GM13977 (cell line): ENCODE data around the gene XPO5.
A peak's percentile ranks its signal among the peaks of the same experiment; 100 is the strongest.

Experiments
- DNase-seq: peaks from one replicate; pipeline ENCODE4 v3.0.0; 2012; ENCODE audit warnings: low spot score
- in situ Hi-C: fragments of 300-500 bp; cut with MboI; formaldehyde crosslinking; loops from one replicate; pipeline ENCODE4 v1.12.0; 2022; ENCODE audit warnings: low sequenced_read_pairs, low pct_unique_long_range_greater_than_20kb, mixed read lengths, inconsistent platforms; ENCODE audit not compliant: unreplicated experiment
- TF ChIP-seq, protein P1 (sequence below): IDR thresholded peaks from 2 replicates; pipeline ENCODE4 v1.5.1; 2012; ENCODE audit warnings: mild to moderate bottlenecking, control low read depth; ENCODE audit not compliant: insufficient read depth; ENCODE audit errors: extremely low read depth, missing control alignments

Gene XPO5

DNA sequence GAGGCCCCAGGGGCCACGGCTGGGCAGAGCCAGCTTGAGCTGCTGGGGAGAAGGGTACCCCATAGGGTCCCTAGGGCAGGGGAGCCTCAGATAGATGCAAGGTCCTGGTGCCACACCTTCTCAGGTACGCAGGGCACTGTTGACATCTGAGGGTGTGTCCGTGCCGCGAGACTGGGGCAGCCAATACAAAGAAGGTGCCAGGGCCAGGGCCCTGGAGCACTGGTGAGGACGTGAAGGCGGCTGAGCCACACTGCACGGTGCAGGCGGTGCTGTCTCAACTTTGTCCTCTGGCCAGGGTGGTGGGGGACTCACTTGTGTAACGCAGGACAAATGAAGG, 65.0 kb downstream of the XPO5 start:
- DNase-seq = no peak
- in situ Hi-C loops = no loop called here
- TF ChIP-seq, protein P1, sequence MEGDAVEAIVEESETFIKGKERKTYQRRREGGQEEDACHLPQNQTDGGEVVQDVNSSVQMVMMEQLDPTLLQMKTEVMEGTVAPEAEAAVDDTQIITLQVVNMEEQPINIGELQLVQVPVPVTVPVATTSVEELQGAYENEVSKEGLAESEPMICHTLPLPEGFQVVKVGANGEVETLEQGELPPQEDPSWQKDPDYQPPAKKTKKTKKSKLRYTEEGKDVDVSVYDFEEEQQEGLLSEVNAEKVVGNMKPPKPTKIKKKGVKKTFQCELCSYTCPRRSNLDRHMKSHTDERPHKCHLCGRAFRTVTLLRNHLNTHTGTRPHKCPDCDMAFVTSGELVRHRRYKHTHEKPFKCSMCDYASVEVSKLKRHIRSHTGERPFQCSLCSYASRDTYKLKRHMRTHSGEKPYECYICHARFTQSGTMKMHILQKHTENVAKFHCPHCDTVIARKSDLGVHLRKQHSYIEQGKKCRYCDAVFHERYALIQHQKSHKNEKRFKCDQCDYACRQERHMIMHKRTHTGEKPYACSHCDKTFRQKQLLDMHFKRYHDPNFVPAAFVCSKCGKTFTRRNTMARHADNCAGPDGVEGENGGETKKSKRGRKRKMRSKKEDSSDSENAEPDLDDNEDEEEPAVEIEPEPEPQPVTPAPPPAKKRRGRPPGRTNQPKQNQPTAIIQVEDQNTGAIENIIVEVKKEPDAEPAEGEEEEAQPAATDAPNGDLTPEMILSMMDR = no peak

DNA sequence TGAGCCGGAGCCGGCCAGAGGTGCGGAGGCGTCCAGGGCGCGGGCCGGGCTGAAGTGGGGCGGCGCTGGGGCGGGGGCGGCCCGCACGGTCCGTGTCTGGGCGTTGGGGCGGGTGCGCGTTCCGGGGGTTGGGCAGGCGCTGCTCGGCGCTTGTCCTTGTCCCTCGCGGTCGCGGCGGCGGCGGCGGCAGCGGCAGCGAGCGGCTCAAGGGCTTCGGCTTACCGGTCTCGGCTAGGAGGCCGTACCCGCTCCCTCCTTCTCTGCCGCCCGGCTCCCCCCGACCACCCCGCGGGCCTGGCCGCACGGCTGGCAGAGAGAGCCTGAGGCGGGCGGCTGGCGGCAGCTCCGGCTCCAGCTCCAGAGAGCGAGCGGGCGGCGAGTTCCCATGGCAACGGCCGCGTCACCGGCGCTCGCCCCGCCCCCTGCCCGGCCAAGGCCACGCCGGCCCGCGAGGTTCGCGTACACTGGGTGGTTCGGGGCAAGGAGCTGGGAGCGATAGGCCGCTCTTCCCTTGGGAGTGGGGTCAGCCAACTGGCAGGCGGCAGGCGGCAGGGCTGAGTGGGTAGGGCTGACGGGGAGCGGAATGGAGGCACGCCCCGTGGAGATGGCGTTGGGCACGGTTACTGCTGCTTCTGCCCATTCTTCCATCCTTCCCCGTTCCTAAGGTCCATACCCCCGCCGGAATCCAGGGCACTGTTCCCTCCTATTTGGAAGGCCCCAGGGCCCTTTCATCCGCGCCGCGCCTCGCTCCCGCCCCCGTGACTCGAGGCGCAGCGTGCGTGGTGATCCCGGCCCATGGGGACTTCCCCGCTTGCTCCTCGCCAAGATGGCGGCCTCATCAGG, 65.6 kb downstream of the XPO5 start, which contains the start of gene LRRC73:
Gene LRRC73 (minus strand): TSS at position 363 of the 843 bp plus-strand sequence. CDS start 561 bp downstream, outside the sequence.
- peak; percentile 89 for DNase-seq
- in situ Hi-C loops = loop anchor here (10.0 kb wide), 1 partner anchor 255 kb away; no protein-coding TSS in a partner anchor
- TF ChIP-seq, protein P1 = no peak

DNA sequence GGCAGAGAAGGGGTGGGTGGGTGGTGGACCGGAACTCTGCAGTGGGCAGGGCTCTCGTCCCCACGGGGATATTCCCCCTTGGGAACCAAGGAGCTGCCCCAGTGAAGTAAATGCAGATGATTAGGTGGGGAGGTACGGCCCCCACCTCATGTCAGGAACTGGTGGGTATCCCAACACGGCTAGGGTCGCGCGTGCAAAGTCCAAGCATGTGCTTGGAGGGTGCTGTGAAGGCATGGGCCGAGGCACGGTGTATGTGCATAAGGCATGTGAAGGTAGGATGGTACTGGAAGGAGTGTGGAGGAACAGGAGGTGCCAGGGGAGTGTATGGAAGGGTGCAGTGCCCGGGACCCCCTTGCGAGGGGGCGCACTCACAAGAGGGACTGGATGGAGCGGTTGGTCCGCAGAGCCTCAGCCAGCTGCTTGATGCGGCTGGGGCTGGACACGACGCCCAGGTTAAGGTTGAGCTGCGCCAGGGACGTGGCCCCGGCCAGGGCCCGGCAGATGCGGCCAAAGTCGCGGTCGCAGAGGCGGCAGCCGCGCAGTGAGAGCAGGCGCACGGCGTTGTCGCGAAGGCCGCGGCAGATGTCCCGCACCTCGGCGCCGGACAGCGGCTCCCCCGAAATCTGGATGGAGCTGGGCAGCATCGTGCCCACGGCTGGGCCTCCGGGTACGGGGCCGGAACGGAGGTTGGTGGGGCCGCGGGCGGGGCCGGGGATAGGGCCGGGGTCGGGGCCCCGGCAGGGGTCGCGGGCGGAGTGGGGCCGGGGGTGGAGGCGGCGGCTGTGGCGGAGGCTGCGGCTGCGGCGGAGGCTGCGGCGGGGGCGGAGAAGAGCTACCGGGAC, 66.5 kb downstream of the XPO5 start:
- no peak for DNase-seq
- TF ChIP-seq, protein P1 = no peak
- in situ Hi-C loops = loop anchor here (10.0 kb wide), 1 partner anchor 255 kb away; no protein-coding TSS in a partner anchor

DNA sequence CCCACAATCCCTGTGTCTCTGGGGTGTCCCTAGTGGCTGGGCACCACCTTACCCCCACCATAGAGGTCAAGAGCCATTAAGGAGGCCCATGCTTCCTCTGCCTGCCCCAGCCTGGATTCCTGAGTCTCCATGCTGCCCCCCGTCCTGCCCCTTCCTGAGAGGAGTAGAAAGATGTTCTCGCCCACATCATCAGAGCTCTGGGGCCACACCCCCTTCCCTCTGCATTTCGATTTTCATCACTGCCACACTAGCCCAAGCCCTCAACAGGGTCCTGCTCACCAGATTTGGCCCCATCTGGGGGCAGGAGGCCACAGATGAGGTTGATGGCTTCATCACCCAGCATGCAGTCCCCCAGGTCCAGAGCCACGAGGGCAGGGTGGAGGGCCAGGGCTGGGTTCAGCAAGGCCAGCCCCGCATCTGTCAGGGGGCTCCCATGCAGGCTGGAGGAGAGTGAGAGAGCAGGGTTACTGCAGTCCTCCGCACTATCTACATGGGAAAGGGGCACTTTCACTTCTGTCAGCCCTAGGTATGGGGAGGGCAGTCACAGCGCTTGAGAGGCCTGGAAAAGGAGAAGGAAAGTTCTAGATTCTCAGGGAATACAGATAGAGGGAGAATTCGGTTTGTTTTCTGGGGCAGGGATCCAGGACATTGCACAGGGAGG, 67.2 kb downstream of the XPO5 start:
- TF ChIP-seq, protein P1 = no peak
- no peak for DNase-seq
- in situ Hi-C loops = loop anchor here (10.0 kb wide), 1 partner anchor 254 kb away; no protein-coding TSS in a partner anchor

DNA sequence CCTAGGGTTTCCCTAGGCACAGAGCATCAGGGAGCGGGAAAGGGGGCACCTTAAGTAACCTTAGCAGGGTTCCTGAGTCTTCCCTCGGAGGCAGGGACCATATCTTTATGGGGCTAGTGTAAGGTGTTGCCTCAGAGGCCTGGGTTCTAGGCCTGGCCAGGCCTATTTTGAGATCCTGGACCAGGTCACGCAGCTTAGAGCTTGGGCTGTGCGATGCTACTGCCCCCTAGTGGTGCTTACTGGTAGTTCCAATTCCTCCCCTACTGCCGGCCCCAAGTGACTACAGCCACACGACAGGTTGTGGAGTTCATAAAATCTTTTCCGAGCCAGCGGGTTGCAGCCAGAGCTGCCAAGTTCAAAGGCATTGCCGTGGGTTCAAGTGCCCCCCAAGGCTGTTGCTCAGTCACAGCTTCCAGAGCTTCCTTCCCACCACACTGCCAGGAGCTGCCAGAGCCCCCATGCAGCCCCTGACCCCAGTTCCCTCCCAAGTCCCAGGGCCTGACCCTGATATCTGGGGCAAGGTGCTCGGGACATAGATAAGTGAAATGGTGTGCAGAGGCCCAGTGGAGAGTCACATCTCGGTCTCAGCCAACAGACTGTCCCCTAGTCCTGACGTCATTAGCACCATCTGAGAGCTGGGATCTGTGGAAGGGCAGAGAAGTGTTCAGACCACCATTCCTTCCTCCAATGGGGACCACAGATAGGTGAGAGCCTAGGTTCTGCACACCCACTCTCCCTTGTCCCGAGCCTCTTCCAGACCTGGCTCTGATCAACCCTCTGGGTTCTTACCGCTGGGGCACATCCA, 69.0 kb downstream of the XPO5 start:
- in situ Hi-C loops = loop anchor here (10.0 kb wide), 1 partner anchor 252 kb away; no protein-coding TSS in a partner anchor
- TF ChIP-seq, protein P1 = peak; percentile 90
- DNase-seq = peak; percentile 89
